Measurements from ENCODE around the gene CDON. TPM values are rescaled to one million over a fixed set of nuclear protein-coding genes. Genes with fewer than 3 reads are reported as not detected.
A peak's percentile ranks its signal among the peaks of the same experiment; 100 is the strongest.

The CDON gene
- total RNA-seq, 2 experiments from 2014 or later: 1.8 to 3.2 TPM

DNA sequence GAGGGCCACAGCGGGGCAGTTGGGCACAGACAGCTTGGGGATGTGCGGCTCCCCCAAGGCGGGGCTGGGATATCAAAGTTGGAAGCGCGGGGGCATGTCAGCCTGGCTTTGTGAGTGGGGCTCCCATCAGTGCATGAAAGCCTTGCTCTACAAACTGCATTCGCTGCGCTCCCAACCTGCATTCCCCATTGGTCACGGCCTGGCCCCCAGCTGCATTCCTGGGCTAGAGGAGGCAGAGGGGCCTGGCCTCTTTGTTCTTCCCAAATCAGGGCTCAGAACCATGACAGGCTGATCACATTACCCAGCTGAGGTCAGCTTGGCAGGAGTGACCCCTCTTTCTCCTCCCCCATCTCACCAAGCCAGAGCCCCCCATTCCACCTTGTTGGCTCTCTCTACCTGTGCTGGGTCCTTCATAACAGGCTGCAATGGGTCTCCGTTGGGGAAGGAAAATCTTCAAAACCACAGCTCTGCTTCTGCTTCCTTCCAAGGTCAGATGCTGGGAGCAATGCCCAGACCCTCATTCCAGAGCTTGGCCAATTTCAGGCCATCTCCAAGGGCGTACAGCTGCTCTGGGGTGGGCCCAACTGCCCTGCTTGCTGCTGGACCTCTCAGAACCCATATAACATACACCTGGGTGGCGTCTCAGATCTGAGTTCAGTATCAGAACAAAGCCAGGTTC is 38.7 kb upstream of the CDON start:
- ChIA-PET CTCF (interaction anchor here (0.6 to 0.9 kb wide), 5 partner anchors 7 to 585 kb away, joined by 3 to 4 read pairs (median 3); no protein-coding TSS in a partner anchor), POLR2A (no interaction called here)
- Mint-ChIP-seq H3K4me3 (no peak overlapping the region), H3K4me1 (no peaks in the 10 kb centered on the region), H3K27me3 (peaks cover 2% of the 10 kb centered on the region), H3K9me3 (ENCODE audit: low read depth) (no peaks in the 10 kb centered on the region), H3K36me3 (ENCODE audit: low read depth) (no peaks in the 10 kb centered on the region), H3K27ac (no peak overlapping the region)
- intact Hi-C loops (cut with DNase I, micrococcal nuclease): no loop called here
- no peak for ATAC-seq
- no peak for DNase-seq

DNA sequence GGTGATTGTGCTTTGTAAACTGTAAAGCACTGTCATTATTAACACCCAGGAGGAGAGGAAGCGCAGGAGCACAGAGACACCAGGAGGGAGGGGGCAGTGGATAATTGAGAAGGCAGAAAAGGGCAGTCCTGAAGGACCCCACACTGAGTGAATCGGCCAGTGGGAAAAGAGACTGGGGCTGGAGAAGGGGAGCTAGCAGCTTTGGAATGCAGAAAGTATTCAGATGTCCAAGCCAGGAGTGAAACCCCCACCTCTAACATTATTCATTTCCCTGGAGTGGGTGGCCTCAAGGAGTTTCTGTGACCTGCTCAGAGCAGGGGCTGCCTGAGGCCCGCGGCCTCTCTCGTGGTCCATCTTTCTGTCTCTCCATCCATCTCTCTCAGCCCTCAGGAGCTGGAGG is 38.0 kb upstream of the CDON start:
- Mint-ChIP-seq H3K27me3 (peaks cover 2% of the 10 kb centered on the region), H3K4me1 (no peaks in the 10 kb centered on the region), H3K9me3 (ENCODE audit: low read depth) (no peaks in the 10 kb centered on the region), H3K4me3 (no peak overlapping the region), H3K27ac (no peak overlapping the region), H3K36me3 (ENCODE audit: low read depth) (no peaks in the 10 kb centered on the region)
- ChIA-PET CTCF (interaction anchor here (0.7 kb wide), 1 partner anchor 584 kb away, joined by 4 read pairs; no protein-coding TSS in a partner anchor), POLR2A (no interaction called here)
- no peak for ATAC-seq
- no peak for DNase-seq
- intact Hi-C loops (cut with DNase I, micrococcal nuclease): no loop called here

DNA sequence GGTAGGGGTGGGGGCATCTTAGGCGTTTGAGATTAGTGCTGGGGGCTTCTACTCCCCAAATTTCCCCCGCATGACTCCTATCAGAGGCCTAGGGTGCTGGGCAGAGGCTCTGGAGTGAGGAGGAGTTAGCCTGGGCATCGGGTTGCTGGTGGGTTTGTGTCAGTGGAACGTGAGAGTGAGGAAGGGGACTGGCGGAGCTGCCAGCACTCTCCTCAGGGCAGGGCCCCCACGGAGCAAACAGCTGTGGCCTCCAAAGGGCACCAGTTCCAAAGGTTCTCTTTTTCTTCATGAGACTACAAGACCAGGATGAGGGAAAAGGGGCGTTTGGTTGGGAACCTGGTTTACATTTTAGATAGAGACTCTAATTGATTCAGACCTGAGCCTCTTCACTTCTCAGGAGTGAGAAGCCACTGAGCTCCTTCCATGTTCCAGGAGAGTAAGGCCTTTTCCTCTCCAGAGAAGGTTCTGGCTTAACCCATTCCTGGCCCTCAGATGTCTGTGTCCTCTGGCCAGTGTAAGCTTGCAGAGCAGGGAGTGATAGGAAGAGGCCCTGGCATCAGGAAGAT is 35.6 kb upstream of the CDON start:
- H3K27me3 Mint-ChIP-seq: peaks cover 2% of the 10 kb centered on the region
- no peaks in the 10 kb centered on the region for H3K4me1 Mint-ChIP-seq
- no peaks in the 10 kb centered on the region for H3K36me3 Mint-ChIP-seq (ENCODE audit: low read depth)
- no peak overlapping the region for H3K4me3 Mint-ChIP-seq
- no peak for DNase-seq
- H3K9me3 Mint-ChIP-seq (ENCODE audit: low read depth): no peaks in the 10 kb centered on the region
- no peak overlapping the region for H3K27ac Mint-ChIP-seq
- ChIA-PET POLR2A (no interaction called here), CTCF (no interaction called here)
- intact Hi-C loops (cut with DNase I, micrococcal nuclease): no loop called here
- no peak for ATAC-seq

GRCh38 chr11:126095745-126096144 is 33.1 kb upstream of the CDON start:
- ChIA-PET POLR2A (no interaction called here), CTCF (interaction anchor here (0.6 to 0.7 kb wide), 2 partner anchors 29 to 124 kb away, joined by 3 to 4 read pairs; no protein-coding TSS in a partner anchor)
- no peak for DNase-seq
- Mint-ChIP-seq H3K4me1 (no peaks in the 10 kb centered on the region), H3K4me3 (no peak overlapping the region), H3K36me3 (ENCODE audit: low read depth) (no peaks in the 10 kb centered on the region), H3K27me3 (peaks cover 2% of the 10 kb centered on the region), H3K9me3 (ENCODE audit: low read depth) (no peaks in the 10 kb centered on the region), H3K27ac (no peak overlapping the region)
- ATAC-seq: no peak
- intact Hi-C loops (cut with DNase I, micrococcal nuclease): no loop called here

- Mint-ChIP-seq H3K4me3 (no peak overlapping the region), H3K27ac (no peak overlapping the region), H3K27me3 (no peaks in the 10 kb centered on the region), H3K36me3 (ENCODE audit: low read depth) (no peaks in the 10 kb centered on the region), H3K9me3 (ENCODE audit: low read depth) (no peaks in the 10 kb centered on the region), H3K4me1 (peaks cover 1% of the 10 kb centered on the region)
- DNase-seq: no peak
- ChIA-PET CTCF (interaction anchor here (0.6 kb wide), 1 partner anchor 632 kb away, joined by 3 read pairs; no protein-coding TSS in a partner anchor), POLR2A (no interaction called here)
- intact Hi-C loops (cut with DNase I, micrococcal nuclease): no loop called here
- ATAC-seq: no peak
These were observed 27.8 kb upstream of the CDON start for GRCh38 chr11:126090452-126090851.

- CTCF ChIA-PET: no interaction called here
- DNase-seq (no peak), ATAC-seq (no peak)
- H3K4me1 Mint-ChIP-seq: peaks cover 15% of the 10 kb centered on the region
- intact Hi-C loops (cut with DNase I, micrococcal nuclease): no loop called here
- no peak overlapping the region for H3K27ac Mint-ChIP-seq
- H3K27me3 Mint-ChIP-seq: no peaks in the 10 kb centered on the region
- POLR2A ChIA-PET: no interaction called here
- H3K9me3 Mint-ChIP-seq (ENCODE audit: low read depth): no peaks in the 10 kb centered on the region
- H3K4me3 Mint-ChIP-seq: no peak overlapping the region
- no peaks in the 10 kb centered on the region for H3K36me3 Mint-ChIP-seq (ENCODE audit: low read depth)
These were observed 26.3 kb upstream of the CDON start for GRCh38 chr11:126088999-126089398.

DNA sequence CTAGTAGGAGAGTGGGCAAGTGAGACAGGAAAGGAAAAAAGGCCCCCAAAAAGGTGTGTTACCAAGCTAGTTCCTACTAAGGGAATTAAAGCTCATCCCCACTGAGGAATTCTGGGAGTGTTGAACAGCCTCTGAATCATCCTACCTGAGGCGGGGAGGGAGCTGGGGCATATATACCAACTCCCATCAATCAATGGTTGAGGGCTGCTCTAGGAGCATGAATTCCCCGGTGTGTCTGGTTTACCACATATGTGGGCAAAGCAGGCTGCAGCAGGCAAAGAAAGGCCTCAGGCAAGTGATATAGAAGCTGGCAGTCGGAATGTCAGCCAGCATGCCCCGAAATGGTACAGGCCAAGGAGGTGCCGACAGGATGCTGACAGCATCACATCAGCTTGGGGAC is 23.6 kb upstream of the CDON start:
- intact Hi-C loops (cut with DNase I, micrococcal nuclease): no loop called here
- Mint-ChIP-seq H3K9me3 (ENCODE audit: low read depth) (no peaks in the 10 kb centered on the region), H3K4me3 (no peak overlapping the region), H3K4me1 (peaks cover 26% of the 10 kb centered on the region), H3K27ac (no peak overlapping the region), H3K27me3 (no peaks in the 10 kb centered on the region), H3K36me3 (ENCODE audit: low read depth) (no peaks in the 10 kb centered on the region)
- CTCF ChIA-PET: interaction anchor here (0.5 kb wide), 1 partner anchor 155 kb away, joined by 3 read pairs; no protein-coding TSS in a partner anchor
- ATAC-seq: no peak
- POLR2A ChIA-PET: no interaction called here
- no peak for DNase-seq

GRCh38 chr11:126084608-126084912 is 21.9 kb upstream of the CDON start:
- Mint-ChIP-seq H3K9me3 (ENCODE audit: low read depth) (no peaks in the 10 kb centered on the region), H3K27me3 (no peaks in the 10 kb centered on the region), H3K4me1 (peaks cover 26% of the 10 kb centered on the region), H3K4me3 (no peak overlapping the region), H3K36me3 (ENCODE audit: low read depth) (no peaks in the 10 kb centered on the region), H3K27ac (peak overlapping the region; percentile 87)
- ChIA-PET CTCF (interaction anchor here (0.7 to 1.3 kb wide), 3 partner anchors 8 to 23 kb away, joined by 4 to 5 read pairs (median 4); no protein-coding TSS in a partner anchor), POLR2A (interaction anchor here (1.2 kb wide), 1 partner anchor 22 kb away, joined by 5 read pairs; the partner anchor contains the start of gene CDON)
- DNase-seq (no peak), ATAC-seq (no peak)
- intact Hi-C loops (cut with DNase I, micrococcal nuclease): loop anchor here in 1 of 2 experiments (1.0 kb wide), 1 partner anchor 21 kb away; no protein-coding TSS in a partner anchor

DNA sequence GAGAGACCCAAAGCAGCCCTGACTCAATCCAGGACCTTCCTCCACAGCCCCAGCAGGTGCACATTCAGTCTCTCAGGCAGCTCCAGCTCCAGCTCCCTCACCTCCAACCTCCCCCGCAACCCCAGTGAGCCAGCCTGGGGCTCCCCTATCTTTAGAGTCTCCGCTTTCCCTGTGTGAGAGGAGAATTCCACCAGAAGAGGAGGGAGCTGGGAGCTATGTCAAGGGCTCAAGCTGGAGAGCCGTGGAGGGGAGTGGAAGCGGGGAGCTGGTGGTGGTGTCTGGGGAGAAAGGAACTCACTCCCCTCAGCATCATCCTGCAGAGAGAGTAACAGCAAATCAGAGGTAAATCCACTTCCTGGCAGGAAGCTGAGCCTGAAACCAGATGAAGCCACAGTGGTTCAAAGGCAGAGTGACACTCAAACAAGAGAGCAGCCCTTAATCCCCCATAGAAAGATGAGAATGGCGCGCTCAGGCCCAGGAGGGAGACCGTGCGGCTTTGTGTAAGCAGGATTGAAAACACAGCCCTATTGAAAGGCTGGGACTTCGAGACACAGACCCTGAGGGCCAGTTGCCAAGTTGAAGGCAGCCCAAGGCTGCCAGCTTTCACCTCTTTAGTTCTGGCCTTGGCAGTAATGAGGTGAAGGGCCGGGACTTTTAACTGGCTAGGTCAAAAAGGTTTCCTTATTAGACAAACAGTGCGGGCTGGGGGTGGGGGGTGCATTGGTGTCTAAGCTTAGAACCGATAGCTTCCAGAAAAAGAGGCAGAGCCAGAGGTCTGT is 21.4 kb upstream of the CDON start:
- POLR2A ChIA-PET: interaction anchor here (1.1 to 1.2 kb wide), 2 partner anchors 22 to 134 kb away, joined by 3 to 5 read pairs; partner anchors contain the start of gene CDON
- DNase-seq: peak; percentile 42
- no peaks in the 10 kb centered on the region for H3K36me3 Mint-ChIP-seq (ENCODE audit: low read depth)

DNA sequence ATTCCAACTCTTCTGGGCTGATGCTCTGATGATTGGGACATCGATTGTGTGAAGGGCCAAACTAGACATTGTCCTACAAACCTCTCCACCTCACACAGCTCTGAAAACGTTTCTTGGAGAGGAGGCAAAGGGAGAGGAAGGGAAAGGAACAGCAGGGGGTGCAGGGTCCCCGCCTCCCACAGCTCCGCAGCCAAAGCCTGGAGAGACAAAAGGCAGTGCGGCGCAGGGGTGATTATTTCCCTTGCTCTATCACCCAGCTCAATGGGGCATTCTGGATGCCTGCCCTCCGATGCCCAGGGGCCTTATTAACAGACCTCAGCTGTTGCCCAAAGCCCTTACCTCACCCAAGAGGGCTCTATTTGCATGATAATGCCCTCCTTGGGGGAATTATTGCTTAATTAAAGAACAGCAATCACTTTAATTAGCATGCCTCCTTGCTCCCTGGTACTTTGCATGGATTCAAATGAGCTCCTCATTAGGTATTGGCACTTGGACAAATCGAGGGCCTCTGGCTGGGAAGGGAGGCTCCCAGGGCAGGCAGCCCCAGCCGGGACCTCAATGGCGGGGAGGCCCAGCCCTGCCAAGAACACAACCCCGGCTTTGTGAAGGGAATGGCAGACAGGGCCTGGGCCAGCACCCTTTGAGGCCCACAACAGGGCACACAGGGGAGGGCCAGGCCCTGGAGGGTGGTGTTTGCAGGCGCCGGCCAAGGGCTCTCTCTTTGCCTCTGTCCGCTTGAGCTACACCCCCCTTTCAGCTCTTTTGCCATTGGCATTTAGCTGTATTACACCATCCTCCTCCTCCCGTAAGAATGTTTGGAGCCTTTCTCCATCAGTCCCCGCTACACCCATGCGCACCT is 19.8 kb upstream of the CDON start:
- H3K27me3 Mint-ChIP-seq: no peaks in the 10 kb centered on the region

More for the DNA sequence above, 21.4 kb upstream of the CDON start:
- Mint-ChIP-seq H3K9me3 (ENCODE audit: low read depth) (no peaks in the 10 kb centered on the region), H3K27me3 (no peaks in the 10 kb centered on the region), H3K4me3 (peak overlapping the region; percentile 16), H3K4me1 (peaks cover 26% of the 10 kb centered on the region), H3K27ac (peak overlapping the region; percentile 87)
- intact Hi-C loops (cut with DNase I, micrococcal nuclease): loop anchor here in 1 of 2 experiments (1.0 kb wide), 1 partner anchor 21 kb away; no protein-coding TSS in a partner anchor
- CTCF ChIA-PET: interaction anchor here (0.7 to 1.3 kb wide), 3 partner anchors 8 to 22 kb away, joined by 4 to 5 read pairs (median 4); no protein-coding TSS in a partner anchor
- peak; percentile 93 for ATAC-seq

DNA sequence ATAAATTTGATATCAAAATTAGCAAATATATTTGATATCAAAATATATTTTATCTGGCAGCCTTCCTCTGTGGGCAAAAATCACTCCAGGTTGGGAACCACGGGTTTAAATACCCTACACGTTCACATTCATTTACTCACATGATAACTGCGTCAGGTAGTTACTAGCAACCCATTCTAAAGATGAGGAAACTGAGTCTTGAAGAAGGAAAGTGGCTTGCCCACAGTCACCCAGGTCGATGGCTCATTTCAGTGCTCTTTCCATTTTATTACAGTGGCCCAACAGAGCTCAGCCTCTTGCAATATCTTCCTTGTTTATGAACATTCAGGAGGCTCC is 19.2 kb upstream of the CDON start:
- POLR2A ChIA-PET: no interaction called here
- intact Hi-C loops (cut with DNase I, micrococcal nuclease): no loop called here
- CTCF ChIA-PET: no interaction called here

More for the DNA sequence above, 19.8 kb upstream of the CDON start:
- intact Hi-C loops (cut with DNase I, micrococcal nuclease): no loop called here
- Mint-ChIP-seq H3K36me3 (ENCODE audit: low read depth) (no peaks in the 10 kb centered on the region), H3K9me3 (ENCODE audit: low read depth) (no peaks in the 10 kb centered on the region), H3K4me1 (peaks cover 26% of the 10 kb centered on the region), H3K4me3 (no peak overlapping the region), H3K27ac (no peak overlapping the region)
- POLR2A ChIA-PET: no interaction called here
- ATAC-seq (no peak), DNase-seq (no peak)
- CTCF ChIA-PET: interaction anchor here (0.7 kb wide), 1 partner anchor 1454 kb away, joined by 3 read pairs; no protein-coding TSS in a partner anchor

More for the DNA sequence above, 19.2 kb upstream of the CDON start:
- Mint-ChIP-seq H3K36me3 (ENCODE audit: low read depth) (no peaks in the 10 kb centered on the region), H3K27ac (no peak overlapping the region), H3K4me1 (peaks cover 26% of the 10 kb centered on the region), H3K9me3 (ENCODE audit: low read depth) (no peaks in the 10 kb centered on the region), H3K27me3 (no peaks in the 10 kb centered on the region), H3K4me3 (no peak overlapping the region)
- DNase-seq: no peak
- ATAC-seq: no peak
